GM19452 (cell line): ENCODE data around the gene KLHL30.

Experiments used
- ATAC-seq: cut with Tn5 transposase; IDR thresholded peaks from one replicate; pipeline ENCODE4 v1.9.1; 2021; ENCODE audit not compliant: unreplicated experiment

KLHL30 gene

GRCh38 chr2:238130111-238130695, 8.3 kb upstream of the KLHL30 start:
- ATAC-seq = no peak

GRCh38 chr2:238130696-238131628, 7.5 kb upstream of the KLHL30 start:
- no peak for ATAC-seq

- no peak for ATAC-seq
These were observed 6.6 kb upstream of the KLHL30 start for GRCh38 chr2:238131761-238132462.

- no peak for ATAC-seq
These were observed 5.7 kb upstream of the KLHL30 start for GRCh38 chr2:238132463-238133450.

GRCh38 chr2:238133499-238134392, 4.7 kb upstream of the KLHL30 start:
- ATAC-seq = no peak

- ATAC-seq = no peak
These were observed 4.1 kb upstream of the KLHL30 start for GRCh38 chr2:238134393-238134785.

GRCh38 chr2:238135601-238136150, 2.8 kb upstream of the KLHL30 start:
- ATAC-seq = no peak

GRCh38 chr2:238136820-238137537, 1.5 kb upstream of the KLHL30 start:
- ATAC-seq = no peak

- no peak for ATAC-seq
These were observed 583 bp upstream of the KLHL30 start for GRCh38 chr2:238137885-238138284.

GRCh38 chr2:238139196-238140039, 950 bp downstream of the KLHL30 start:
- ATAC-seq = no peak

GRCh38 chr2:238140040-238140439, 1.6 kb downstream of the KLHL30 start:
- ATAC-seq = no peak

- ATAC-seq = no peak
These were observed 2.5 kb downstream of the KLHL30 start for GRCh38 chr2:238140721-238141540.

- no peak for ATAC-seq
These were observed 3.3 kb downstream of the KLHL30 start for GRCh38 chr2:238141541-238142318.

- no peak for ATAC-seq
These were observed 4.1 kb downstream of the KLHL30 start for GRCh38 chr2:238142382-238143205.

GRCh38 chr2:238143239-238143951, 4.9 kb downstream of the KLHL30 start:
- no peak for ATAC-seq
